Measurements from ENCODE around the gene KLHL41. TPM values are rescaled to one million over a fixed set of nuclear protein-coding genes. Genes with fewer than 3 reads are reported as not detected.
"Not testable (repeated sequence)": the region's sequence is repeated elsewhere in the genome, so short reads cannot be mapped to it uniquely, and the experiment has no call there.

The KLHL41 gene
- total RNA-seq, 2 experiments from 2014 or later, result 0.08 TPM; not detected in 1

- H3K27ac Mint-ChIP-seq, result no peak overlapping the region
- no peak overlapping the region for H3K4me3 Mint-ChIP-seq
- DNase-seq, result no peak
- H3K36me3 Mint-ChIP-seq (ENCODE audit: low read depth), result no peaks in the 10 kb centered on the region
- H3K9me3 Mint-ChIP-seq, result no peaks in the 10 kb centered on the region
- ChIA-PET CTCF (interaction anchor here (1.1 kb wide), 1 partner anchor 8 kb away, joined by 3 read pairs; no protein-coding TSS in a partner anchor), POLR2A (no interaction called here)
- no peaks in the 10 kb centered on the region for H3K4me1 Mint-ChIP-seq
- H3K27me3 Mint-ChIP-seq, result no peaks in the 10 kb centered on the region
Measured at GRCh38 chr2:169513926-169514325, 4.4 kb downstream of the KLHL41 start.

DNA sequence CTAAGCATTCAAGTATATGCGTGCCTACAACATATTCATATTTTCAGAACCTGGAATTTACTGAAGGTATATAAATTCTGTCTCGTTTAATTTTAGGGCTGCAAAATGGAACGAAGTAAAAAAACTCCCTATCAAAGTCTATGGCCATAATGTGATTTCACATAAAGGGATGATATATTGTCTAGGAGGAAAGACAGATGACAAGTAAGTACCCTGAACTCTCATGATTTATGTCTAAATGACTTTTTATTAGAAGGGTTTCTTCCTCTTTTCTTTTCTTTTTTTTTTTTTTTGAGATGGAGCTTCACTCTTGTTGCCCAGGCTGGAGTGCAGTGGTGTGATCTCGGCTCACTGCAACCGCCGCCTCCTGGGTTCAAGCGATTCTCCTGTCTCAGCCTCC, 5.3 kb downstream of the KLHL41 start:
- H3K27ac Mint-ChIP-seq; H3K9me3 Mint-ChIP-seq; H3K4me1 Mint-ChIP-seq; H3K36me3 Mint-ChIP-seq (ENCODE audit: low read depth); H3K27me3 Mint-ChIP-seq; POLR2A ChIA-PET; DNase-seq; H3K4me3 Mint-ChIP-seq: not testable (repeated sequence)
- CTCF ChIA-PET, result interaction anchor here (1.1 kb wide), 1 partner anchor 7 kb away, joined by 3 read pairs; no protein-coding TSS in a partner anchor

DNA sequence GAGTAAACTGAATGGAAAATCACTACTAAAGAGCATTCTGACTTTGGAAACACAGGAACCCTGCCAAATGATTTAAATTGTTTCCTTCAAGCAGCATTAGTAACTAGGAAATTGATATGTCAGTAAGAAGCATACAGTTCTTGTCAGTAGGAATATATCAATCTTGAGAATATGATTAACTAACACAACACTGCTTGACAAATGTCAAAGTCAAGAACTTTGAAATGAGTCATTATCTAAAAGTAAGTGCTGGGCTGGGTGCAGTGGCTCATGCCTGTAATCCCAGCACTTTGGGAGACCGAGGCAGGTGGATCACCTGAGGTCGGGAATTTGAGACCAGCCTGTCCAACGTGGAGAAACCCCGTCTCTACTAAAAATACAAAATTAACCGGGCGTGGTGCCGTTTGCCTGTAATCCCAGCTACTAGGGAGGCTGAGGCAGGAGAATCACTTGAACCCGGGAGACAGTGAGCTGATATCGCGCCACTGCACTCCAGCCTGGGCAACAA, 7.0 kb downstream of the KLHL41 start:
- H3K9me3 Mint-ChIP-seq; H3K27me3 Mint-ChIP-seq; H3K36me3 Mint-ChIP-seq (ENCODE audit: low read depth); H3K27ac Mint-ChIP-seq; CTCF ChIA-PET; H3K4me3 Mint-ChIP-seq; POLR2A ChIA-PET; H3K4me1 Mint-ChIP-seq; DNase-seq: not testable (repeated sequence)

GRCh38 chr2:169520896-169521295, 11.4 kb downstream of the KLHL41 start:
- H3K27me3 Mint-ChIP-seq, result no peaks in the 10 kb centered on the region
- H3K4me3 Mint-ChIP-seq, result no peak overlapping the region
- POLR2A ChIA-PET, result no interaction called here
- no peaks in the 10 kb centered on the region for H3K9me3 Mint-ChIP-seq
- no peaks in the 10 kb centered on the region for H3K4me1 Mint-ChIP-seq
- CTCF ChIA-PET, result interaction anchor here (1.0 to 1.7 kb wide), 2 partner anchors 14 to 29 kb away, joined by 4 read pairs; no protein-coding TSS in a partner anchor
- DNase-seq, result no peak
- no peak overlapping the region for H3K27ac Mint-ChIP-seq
- no peaks in the 10 kb centered on the region for H3K36me3 Mint-ChIP-seq (ENCODE audit: low read depth)

GRCh38 chr2:169523681-169524080, 14.2 kb downstream of the KLHL41 start:
- Mint-ChIP-seq H3K36me3 (ENCODE audit: low read depth) (no peaks in the 10 kb centered on the region), H3K27me3 (no peaks in the 10 kb centered on the region), H3K27ac (no peak overlapping the region), H3K4me1 (no peaks in the 10 kb centered on the region), H3K9me3 (no peaks in the 10 kb centered on the region), H3K4me3 (no peak overlapping the region)
- DNase-seq, result no peak
- ChIA-PET CTCF (no interaction called here), POLR2A (interaction anchor here (0.7 kb wide), 1 partner anchor 30 kb away, joined by 4 read pairs; no protein-coding TSS in a partner anchor)

GRCh38 chr2:169525434-169525833, 15.9 kb downstream of the KLHL41 start:
- no peaks in the 10 kb centered on the region for H3K27me3 Mint-ChIP-seq
- POLR2A ChIA-PET, result no interaction called here
- no peaks in the 10 kb centered on the region for H3K4me1 Mint-ChIP-seq
- CTCF ChIA-PET, result no interaction called here
- H3K9me3 Mint-ChIP-seq, result no peaks in the 10 kb centered on the region
- no peak for DNase-seq
- H3K4me3 Mint-ChIP-seq, result no peak overlapping the region
- peaks cover 6% of the 10 kb centered on the region for H3K36me3 Mint-ChIP-seq (ENCODE audit: low read depth)
- H3K27ac Mint-ChIP-seq, result no peak overlapping the region

DNA sequence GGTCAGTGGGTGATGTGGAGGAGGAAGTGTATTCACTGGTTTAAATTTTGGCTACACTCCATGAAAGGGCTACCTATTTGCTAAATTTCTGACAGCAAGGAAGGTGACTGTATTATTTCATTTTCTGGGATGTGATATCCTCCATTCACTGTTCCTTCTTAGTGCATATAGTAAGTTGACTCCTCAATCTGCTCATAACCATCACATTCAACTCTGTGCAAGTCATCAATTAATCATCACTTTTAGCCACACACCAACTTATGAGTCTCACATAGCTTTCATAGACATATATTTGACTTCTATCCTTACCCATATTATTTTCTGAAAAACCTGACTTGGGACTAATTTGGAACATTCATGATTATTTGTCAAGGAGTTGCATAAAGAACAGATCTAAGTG, 16.9 kb downstream of the KLHL41 start:
- DNase-seq, result no peak
- no peak overlapping the region for H3K4me3 Mint-ChIP-seq
- H3K27ac Mint-ChIP-seq, result no peak overlapping the region
- peaks cover 9% of the 10 kb centered on the region for H3K36me3 Mint-ChIP-seq (ENCODE audit: low read depth)
- H3K27me3 Mint-ChIP-seq, result no peaks in the 10 kb centered on the region
- no peaks in the 10 kb centered on the region for H3K4me1 Mint-ChIP-seq
- CTCF ChIA-PET, result no interaction called here
- no peaks in the 10 kb centered on the region for H3K9me3 Mint-ChIP-seq
- POLR2A ChIA-PET, result no interaction called here

GRCh38 chr2:169528271-169528701, 18.8 kb downstream of the KLHL41 start:
- Mint-ChIP-seq H3K4me1 (no peaks in the 10 kb centered on the region), H3K27me3 (no peaks in the 10 kb centered on the region), H3K4me3 (no peak overlapping the region), H3K36me3 (ENCODE audit: low read depth) (peaks cover 11% of the 10 kb centered on the region), H3K9me3 (no peaks in the 10 kb centered on the region), H3K27ac (no peak overlapping the region)
- DNase-seq, result peak; percentile 80
- ChIA-PET CTCF (interaction anchor here (0.6 to 1.1 kb wide), 2 partner anchors 19 to 403 kb away, joined by 3 read pairs; partner anchors contain the start of gene KLHL41), POLR2A (no interaction called here)

- POLR2A ChIA-PET, H3K27me3 Mint-ChIP-seq, H3K27ac Mint-ChIP-seq, H3K9me3 Mint-ChIP-seq, H3K4me1 Mint-ChIP-seq, CTCF ChIA-PET, DNase-seq, H3K4me3 Mint-ChIP-seq: not testable (repeated sequence)
- peaks cover 11% of the 10 kb centered on the region for H3K36me3 Mint-ChIP-seq (ENCODE audit: low read depth)
Measured at GRCh38 chr2:169539460-169539859, 30.0 kb downstream of the KLHL41 start.

DNA sequence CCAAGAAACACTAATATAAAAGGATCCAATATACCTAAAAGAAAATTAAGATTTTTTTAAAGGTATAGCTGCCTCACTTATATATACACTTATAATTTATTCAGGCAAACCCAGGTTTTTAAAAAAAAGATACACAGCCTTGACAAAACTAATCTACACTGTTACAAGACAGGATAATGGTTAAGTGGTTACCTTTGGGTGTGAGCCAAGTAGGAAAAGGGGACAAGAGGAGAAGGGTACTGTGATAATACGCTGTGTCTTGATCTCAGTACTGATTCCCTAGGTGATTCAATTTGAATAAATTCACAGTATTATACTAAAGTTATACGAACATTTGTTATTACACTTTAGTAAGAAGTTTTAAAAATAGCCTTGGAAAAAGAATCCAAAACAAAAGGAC, 30.6 kb downstream of the KLHL41 start:
- DNase-seq, result no peak
- peaks cover 11% of the 10 kb centered on the region for H3K36me3 Mint-ChIP-seq (ENCODE audit: low read depth)
- H3K4me1 Mint-ChIP-seq, result no peaks in the 10 kb centered on the region
- no peak overlapping the region for H3K4me3 Mint-ChIP-seq
- POLR2A ChIA-PET, result no interaction called here
- no peaks in the 10 kb centered on the region for H3K9me3 Mint-ChIP-seq
- H3K27ac Mint-ChIP-seq, result no peak overlapping the region
- H3K27me3 Mint-ChIP-seq, result no peaks in the 10 kb centered on the region
- CTCF ChIA-PET, result no interaction called here

- H3K27me3 Mint-ChIP-seq, result no peaks in the 10 kb centered on the region
- ChIA-PET POLR2A (no interaction called here), CTCF (interaction anchor here (0.6 kb wide), 1 partner anchor 203 kb away, joined by 3 read pairs; no protein-coding TSS in a partner anchor)
- no peak for DNase-seq
- no peaks in the 10 kb centered on the region for H3K9me3 Mint-ChIP-seq
- peaks cover 8% of the 10 kb centered on the region for H3K36me3 Mint-ChIP-seq (ENCODE audit: low read depth)
- H3K4me3 Mint-ChIP-seq, result no peak overlapping the region
- H3K4me1 Mint-ChIP-seq, result no peaks in the 10 kb centered on the region
- no peak overlapping the region for H3K27ac Mint-ChIP-seq
Measured at GRCh38 chr2:169542433-169542832, 32.9 kb downstream of the KLHL41 start.

DNA sequence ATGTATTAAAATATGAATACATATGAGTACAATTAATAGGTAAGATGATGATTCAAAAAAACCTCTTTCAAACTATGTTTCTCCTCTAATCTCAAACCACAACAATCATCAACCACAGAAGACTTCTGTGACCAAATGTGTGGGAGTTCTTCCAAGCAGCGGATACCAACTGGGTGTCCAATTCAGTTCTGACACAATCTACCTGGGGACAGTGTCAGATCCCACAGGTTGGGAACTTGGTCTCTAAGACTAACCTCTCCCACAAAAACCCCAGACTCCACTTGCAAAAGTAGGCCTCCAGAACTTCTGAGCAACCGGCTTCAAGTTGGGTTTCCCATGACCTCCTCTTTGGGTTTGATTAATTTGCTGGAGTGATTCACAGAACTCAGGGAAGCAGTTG, 37.3 kb downstream of the KLHL41 start:
- no peaks in the 10 kb centered on the region for H3K9me3 Mint-ChIP-seq
- ChIA-PET POLR2A (no interaction called here), CTCF (no interaction called here)
- no peaks in the 10 kb centered on the region for H3K4me1 Mint-ChIP-seq
- H3K27ac Mint-ChIP-seq, result no peak overlapping the region
- H3K36me3 Mint-ChIP-seq (ENCODE audit: low read depth), result peaks cover 5% of the 10 kb centered on the region
- no peak overlapping the region for H3K4me3 Mint-ChIP-seq
- H3K27me3 Mint-ChIP-seq, result no peaks in the 10 kb centered on the region
- no peak for DNase-seq

DNA sequence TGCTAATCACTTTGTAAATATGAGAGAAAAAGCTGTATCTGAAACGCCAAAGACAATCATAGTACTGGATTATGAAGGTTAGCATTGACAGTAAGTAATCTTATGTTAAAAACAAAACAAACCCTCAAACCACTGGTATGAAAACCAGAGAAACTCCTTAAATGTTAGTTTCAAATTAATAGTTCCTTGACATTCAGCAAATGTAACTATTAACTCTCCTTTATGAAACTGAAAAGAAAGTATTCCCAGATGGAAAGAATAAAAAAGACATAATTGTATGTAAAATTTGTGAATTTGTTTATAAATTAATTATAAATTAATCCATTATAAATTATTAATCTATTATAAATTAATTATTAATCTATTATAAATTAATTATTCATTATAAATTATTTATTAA, 51.9 kb downstream of the KLHL41 start:
- H3K9me3 Mint-ChIP-seq, result peaks cover 4% of the 10 kb centered on the region
- H3K4me1 Mint-ChIP-seq, result no peaks in the 10 kb centered on the region
- ChIA-PET CTCF (no interaction called here), POLR2A (no interaction called here)
- DNase-seq, result no peak
- peaks cover 35% of the 10 kb centered on the region for H3K36me3 Mint-ChIP-seq (ENCODE audit: low read depth)
- H3K27me3 Mint-ChIP-seq, result no peaks in the 10 kb centered on the region
- no peak overlapping the region for H3K27ac Mint-ChIP-seq
- H3K4me3 Mint-ChIP-seq, result no peak overlapping the region

DNA sequence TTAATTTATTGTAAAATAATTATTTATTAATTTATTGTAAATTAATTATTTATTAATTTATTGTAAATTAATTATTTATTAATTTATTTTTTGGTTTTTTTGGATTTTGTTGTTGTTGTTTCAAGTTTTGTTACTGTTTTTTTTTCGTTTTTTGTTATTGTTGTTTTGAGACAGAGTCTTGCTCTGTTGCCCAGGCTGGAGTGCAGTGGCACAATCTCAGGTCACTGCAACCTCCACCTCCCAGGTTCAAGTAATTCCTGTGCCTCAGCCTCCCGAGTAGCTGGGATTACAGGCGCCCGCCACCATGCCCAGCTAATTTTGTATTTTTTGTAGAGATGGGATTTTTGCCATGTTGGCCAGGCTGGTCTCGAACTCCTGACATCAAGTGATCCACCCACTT, 52.6 kb downstream of the KLHL41 start:
- H3K9me3 Mint-ChIP-seq, H3K27me3 Mint-ChIP-seq, H3K4me3 Mint-ChIP-seq, H3K4me1 Mint-ChIP-seq, DNase-seq, H3K27ac Mint-ChIP-seq, POLR2A ChIA-PET: not testable (repeated sequence)
- CTCF ChIA-PET, result interaction anchor here (1.0 kb wide), 1 partner anchor 10 kb away, joined by 4 read pairs; no protein-coding TSS in a partner anchor
- H3K36me3 Mint-ChIP-seq (ENCODE audit: low read depth), result peaks cover 35% of the 10 kb centered on the region

Measured in activated CD4-positive, alpha-beta T cell treated with anti-CD3 and anti-CD28 coated beads, Interleukin-2, amount 10 ng/mL, durations not matched to agents 7 days and 5 days (primary cell).